GM18519 (cell line): ENCODE data around the gene TANC1.
"Not testable (repeated sequence)": the region's sequence is repeated elsewhere in the genome, so short reads cannot be mapped to it uniquely, and the experiment has no call there.

Experiments
- ATAC-seq: cut with Tn5 transposase; IDR thresholded peaks from one replicate; pipeline ENCODE4 v1.9.1; 2021; ENCODE audit warnings: mild to moderate bottlenecking, moderate library complexity; ENCODE audit not compliant: unreplicated experiment, low FRiP score

TANC1 gene

DNA sequence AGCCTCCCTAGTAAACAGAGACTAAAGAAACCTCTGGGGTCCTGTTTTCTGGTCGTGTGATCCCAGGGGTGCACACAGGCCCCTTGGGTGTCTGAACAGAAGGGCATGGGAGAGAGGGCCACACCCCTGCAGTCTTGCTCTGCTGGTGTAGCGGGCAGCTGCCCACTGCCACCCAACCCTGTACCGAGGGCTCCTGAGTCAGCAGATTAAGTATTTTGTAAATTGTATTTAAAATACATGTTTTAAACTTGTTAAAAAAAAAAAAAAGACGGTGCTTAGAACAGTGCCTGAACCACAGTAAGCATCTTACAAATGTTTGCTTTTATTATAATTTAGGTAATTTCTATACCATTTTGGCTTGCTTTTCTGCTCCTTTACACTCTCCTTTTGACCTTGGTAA is 113.7 kb downstream of the TANC1 start:
- no peak for ATAC-seq

DNA sequence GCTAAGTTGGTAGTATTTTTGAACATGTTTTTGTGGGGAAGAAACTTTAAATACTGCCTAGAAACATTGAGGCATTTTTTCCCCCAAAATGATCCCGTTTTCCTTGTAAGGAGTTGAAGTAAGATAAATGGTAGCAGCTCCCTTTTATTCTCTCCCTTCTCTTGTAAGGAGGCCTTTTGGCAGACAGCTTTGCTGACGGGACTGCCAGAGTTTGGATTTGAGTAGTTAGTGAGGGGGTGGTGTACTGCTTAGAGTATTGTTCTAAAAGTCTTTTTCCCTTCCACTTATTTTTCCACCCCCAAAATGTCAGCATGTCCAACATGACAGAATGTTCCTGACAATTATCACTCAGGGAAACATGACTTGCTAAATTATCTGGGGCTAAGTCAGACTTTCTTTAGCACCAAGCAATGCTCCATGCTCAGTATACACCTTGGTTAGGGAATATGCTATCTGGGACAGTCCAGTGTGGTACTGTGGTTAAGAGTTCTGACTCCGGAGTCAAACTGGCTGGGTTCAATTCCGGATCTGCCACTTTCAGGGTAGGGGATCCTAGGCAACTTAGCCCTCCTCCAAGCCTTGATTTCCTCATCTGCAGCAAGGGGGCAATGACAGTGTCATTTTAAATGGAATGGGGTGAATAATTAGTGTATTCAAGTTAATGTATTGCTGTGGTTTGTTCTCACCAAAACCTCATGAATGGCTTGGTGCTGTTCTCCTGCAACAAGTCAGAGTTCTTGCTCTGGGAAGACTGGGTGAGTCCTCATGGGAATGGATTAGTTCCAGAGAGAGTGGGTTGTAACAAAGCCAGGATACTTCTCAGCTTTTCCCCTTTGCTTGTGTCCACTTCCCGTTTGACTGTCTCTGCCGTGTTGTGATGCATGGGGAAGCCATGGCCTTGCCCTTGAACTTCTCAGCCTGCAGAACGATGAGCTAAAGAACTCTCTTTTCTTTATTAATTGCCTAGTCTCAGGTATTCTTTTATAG is 116.2 kb downstream of the TANC1 start:
- ATAC-seq, result no peak

DNA sequence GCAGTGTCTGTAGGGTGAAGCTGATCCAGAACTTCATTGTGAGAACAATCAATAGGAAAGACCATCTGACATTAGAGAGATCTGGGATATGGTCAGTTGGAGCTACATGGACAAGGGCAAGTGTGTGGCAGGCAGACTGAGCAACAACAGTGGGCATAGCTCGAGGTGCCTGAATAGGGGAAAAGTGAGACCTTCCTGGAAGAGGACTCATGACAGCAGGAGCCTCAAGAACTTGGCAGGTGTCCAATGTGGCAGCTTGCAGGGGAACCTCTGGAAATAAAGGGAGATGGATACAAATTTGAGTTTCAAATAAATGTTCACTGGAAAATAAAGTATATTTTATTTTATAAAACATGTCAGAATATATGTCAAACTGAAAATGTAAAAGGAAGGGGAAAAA is 117.9 kb downstream of the TANC1 start:
- no peak for ATAC-seq

DNA sequence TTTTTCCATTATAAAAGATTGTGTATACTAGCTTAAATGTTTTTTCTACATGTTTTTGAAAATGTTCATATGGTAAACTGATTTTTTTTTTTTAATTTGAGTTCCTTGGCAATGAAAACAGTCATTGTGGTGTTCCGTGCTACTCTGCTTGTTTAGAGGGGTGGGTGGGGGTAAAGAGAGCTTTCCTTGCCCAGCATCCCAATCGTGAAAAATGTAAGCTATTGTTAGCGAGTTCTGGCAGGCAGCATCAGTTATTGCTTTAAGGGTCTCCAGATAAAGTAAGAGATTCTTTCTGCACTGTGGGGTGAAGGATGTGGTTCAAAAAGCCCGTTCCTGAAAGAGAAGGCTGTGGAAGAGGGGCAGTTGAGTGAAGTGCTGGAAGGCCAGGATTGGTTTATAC is 118.4 kb downstream of the TANC1 start:
- ATAC-seq, result no peak

DNA sequence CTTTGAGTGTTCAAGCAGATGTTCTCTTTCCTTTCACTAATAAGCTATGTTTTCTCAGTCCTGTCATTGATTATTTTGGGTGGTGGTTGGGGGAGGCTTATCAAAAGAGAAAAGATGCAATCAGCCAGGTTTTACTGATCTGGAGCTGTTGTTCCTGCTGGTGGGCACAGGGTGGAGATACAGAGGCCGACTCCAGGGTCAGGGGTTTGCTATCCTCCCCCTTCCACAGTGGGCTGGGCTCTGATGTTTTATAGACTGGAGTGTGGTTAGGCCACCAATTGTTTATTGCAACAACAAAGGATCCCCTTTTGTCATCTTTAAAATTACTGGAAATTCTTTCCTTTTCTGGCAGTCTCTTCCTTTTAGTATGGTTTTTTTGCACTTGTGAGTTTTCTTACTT is 120.5 kb downstream of the TANC1 start:
- ATAC-seq, result no peak

DNA sequence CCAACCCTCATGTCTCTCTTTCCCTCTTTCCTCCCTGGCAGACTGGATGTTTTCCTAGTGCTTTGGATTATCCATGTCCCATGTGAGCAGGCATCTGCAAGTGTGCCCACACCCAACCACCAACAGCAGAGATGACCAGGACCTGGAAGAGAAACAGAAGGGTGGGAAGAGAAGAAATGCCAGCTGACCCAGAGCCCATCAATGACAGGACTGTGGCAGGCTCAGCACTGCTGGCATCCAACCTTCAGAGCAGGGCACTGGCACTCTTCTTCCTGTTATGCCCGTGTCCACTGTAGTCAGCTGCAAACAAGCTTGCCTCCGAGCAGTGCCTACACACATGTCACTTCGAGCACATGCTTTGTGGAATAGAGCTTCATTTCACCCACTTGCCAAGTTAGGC is 121.1 kb downstream of the TANC1 start:
- no peak for ATAC-seq

DNA sequence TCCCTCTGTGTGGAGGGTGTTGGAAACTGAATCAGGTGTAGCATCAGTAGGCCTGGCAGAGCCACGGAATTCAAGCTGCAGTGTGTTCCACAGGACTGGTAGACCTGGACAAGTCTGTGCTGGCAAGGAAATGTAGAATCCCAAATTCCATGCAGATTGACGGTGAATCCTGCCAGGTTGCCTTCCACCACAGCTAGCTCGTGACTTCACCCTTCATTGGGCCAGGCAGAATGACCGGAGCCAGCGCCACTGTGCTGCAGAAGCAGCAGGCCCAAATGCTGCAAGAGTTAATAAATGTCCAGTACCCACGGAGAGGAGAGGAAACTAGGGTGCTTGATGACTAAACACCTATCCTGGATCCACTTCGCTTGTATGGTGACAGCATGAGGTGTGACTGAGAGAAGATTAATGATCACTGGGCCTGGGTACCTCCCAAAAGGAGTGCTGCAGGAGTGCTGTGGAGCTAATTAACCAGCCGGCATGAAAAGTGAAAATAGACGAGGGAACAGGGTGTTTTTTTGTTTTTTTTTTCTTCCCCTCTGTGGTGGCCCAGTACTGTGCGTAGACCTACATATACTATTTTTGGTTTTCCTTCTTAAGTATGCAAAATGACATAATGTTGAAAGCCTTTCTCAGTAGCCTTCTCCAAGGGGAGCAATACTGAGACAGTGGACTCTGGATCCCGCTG is 122.2 kb downstream of the TANC1 start:
- peak; percentile 47 for ATAC-seq

DNA sequence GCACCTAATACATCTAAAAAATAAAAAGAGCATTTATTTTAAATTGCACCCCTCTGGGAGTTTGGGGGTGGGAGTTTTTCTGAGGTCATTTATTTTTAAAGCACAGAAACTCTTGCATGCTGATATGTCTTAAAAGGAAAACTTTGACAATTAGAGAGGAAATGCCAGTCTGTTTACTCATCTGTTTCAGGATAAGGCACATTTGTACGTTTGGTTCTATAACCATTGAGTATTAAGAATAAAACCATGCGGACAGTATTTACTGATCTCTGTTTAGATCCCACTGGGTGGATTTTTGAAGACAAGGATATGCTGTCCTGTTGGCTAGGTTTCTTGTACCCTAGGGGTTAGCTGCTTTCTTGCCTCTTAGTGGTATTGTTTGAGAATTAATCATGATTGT is 122.9 kb downstream of the TANC1 start:
- ATAC-seq, result no peak

DNA sequence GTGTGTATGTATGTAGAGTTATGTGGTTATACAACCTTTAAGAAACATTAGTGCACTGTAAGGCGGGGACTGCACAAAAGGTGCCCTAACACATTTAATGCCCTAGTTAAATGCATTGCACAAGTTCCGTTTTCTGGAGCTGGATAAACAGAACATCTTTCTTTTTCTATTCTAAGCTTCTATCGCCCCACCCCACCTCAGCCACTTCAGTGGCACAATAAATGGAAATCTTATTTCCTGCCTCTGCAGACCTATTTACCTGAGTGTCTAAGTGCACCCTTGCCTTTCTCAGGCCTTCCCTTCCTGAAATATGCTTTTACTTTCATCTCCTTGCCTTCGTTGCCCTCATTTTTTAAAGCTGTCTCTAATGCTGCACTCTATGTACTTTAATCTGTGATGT is 123.5 kb downstream of the TANC1 start:
- ATAC-seq, result no peak

DNA sequence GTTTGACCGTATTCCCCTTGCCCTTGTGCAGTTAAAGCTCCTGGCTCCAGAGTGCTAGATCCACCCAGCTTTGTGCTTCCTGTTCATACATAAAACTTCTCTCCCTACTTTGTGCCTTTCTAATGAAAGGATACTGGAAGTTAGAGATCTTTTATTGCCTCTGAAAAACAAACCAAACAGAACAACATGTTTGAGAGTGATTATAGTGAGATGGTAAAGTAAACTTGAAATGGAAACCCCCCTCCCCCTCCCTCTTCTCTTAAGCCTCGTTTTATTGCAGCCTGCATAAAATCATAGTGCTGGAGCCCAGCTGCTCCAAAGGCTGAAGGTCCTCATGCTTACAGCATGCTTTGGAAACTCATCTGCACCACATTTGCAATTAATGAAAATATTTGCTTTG is 125.1 kb downstream of the TANC1 start:
- no peak for ATAC-seq

DNA sequence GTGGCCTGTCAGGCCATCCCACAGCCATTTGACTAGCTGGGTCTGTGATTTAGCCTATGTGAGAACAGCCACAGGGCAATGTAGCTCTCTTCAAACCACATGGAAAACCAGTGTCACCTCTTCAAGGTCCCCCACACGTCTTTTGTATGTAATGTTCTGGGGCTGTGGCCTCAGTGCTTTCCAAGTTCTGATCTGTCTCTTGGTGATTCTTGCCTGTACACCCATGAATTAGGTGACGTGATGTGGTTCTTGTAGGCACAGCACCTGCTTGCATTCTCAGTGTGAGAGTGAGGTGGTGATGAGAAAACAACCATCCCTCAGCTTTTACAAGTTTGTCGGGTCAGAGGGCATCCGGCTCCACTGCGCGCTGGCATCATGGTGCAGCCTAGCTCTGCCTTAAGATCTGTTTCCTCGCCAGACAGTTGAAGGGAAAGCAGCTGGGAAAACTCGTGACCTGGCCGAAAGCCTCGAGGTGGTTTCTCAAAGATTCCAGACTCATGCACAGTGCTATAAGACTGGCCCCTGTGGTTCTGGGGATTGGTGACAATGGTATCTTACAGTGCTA is 125.8 kb downstream of the TANC1 start:
- no peak for ATAC-seq

DNA sequence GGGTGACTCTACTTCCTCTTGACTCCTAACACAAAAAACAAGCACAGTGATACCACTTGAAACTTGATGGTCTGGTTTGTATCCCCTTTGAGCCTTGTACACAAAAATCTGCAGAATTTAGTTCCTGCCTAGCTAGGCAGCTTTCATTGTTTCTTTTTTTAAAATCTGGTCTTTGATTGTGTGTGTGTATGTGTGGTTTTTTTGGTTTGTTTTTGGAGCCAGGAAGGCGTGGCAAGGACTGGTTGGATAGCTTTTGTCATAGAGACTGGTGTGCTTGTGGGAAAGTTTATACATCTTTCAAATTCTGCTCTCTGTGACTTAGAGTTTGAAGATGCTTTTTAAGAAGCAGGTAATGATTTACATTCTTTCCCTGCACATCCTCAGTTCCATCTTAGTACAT is 127.4 kb downstream of the TANC1 start:
- ATAC-seq, result no peak

DNA sequence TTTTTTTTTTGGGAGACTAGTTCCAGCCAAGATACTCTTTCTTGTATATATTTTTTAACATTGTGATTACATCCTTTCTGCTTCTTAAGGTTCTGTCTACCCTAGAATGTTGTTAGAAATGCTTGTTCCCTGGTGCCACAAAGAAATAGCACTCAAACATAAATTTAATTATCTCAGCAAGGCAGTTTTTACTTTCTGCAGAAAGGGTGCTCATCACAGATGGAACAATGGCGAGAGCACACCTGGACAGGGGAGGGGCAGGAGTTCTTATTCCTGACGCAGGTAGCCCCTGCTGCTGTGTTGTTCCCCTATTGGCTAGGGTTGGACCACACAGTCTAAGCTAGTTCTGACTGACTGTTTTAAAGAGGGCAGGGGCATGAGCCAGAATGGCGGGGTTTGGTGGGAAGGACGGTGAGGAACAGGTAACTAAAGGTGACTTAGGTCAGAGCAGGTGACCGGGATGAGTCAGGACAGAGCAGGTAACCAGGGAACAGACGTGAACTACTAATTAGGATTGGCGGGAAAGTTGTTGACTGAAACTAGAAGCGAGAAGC is 127.9 kb downstream of the TANC1 start:
- not testable (repeated sequence) for ATAC-seq

DNA sequence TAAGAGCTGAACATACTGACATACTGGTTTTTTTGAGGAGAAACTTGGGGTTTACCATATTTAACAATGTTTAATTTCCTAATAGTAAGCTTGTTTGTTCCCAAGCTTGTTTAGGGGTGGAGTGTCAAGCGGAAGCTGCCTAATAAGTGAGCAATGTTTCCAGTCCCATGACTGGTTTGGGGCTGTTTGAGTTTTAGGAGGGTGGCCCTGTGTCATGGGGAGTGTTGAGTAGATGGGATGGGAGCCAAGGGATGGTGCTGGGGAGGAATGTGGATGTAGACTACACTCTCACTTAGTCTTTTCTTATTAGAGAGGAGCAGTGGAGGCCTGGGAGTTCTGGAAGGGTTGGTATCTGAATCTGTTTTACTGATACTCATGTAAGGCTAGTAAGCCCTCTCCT is 128.5 kb downstream of the TANC1 start:
- no peak for ATAC-seq

DNA sequence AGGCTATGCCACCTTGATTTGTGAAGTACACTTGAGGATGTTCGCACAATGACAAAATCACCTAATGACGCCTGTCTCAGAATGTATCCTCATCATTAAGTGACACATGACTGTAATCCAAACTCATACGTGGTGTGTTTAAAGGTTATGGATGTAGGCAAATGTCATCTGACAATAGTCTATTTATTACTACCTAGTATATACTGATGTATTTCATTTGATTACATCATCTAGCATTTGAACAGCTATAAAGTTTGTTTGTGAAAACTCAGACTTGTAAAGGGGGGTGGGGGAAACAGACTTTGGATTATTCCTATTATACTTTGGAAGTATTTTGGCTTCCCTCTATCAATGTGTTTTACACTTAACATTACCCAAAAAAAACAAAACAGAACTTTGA is 129.9 kb downstream of the TANC1 start:
- no peak for ATAC-seq

DNA sequence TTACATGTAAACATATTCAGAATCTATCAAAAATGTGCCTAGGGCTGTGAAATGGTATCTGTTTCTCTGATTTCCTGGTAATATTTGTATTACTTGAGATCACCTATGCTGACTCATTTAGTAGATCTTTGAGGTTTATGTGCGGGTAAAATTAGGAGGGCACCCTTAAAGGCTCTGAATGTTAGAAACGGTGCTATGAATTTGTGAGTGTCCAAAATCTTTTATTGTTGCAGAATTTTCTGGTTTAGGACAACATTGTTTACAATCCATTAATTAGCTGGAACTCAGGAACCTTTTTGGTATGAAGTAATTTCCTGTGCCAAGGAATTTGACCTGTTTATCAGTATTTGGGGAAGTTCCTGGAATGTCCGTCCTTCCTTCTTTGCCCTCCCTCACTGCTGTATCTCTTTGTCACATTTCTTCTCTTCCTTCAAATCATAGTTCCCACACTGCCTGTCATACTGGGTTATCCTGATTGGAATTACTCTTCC is 130.5 kb downstream of the TANC1 start:
- no peak for ATAC-seq

DNA sequence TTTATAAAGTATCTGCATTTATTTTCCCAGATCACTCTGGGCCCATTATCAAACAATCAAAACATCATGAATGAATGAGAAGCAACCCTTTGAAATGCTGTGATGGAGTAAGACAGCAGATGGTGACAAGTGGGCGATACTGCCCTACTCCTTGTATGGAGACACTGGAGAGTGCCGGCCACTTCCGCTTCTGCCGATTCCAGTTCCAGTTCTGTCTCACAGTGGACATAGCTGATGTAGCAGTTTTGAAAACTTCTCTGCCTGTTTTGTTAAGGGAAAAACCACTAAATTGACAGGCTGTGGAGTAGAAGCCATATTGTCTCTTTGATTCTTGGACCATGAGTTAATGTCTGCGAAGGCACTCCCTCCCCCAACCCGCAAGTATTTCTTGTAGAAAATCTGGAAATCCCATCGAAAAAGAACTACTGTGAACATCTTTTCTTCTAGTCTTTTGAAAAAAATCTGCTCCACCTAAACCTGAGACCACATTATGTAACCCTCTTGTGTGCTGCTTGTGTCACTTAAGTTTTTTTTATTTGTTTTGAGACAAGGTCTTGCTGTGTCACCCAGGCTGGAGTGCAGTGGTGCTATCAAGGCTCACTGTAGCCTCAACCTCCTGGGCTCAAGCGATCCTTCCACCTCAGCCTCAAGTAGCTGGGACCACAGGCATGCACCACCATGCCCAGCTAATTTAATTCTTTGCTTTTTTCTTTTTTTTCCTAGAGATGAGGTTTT is 133.5 kb downstream of the TANC1 start:
- no peak for ATAC-seq

DNA sequence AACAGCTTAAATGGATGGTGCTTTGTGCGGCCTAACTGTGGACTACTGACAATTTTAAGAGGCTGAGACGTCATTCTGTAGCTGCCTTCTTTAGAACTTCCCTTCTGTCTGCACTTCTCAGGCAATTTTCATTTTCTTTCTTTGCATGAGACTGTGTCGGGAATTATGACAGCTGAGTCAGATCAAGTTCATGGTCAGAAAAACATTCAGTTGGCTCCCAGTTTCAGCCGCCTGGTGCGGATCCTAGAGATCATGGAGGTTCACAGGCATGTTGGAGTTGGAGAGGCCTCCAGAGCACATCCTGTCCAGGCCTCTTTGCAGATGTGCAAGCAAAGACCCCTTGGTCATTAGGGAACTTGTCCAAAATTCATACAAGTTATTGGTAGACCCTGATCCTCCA is 135.0 kb downstream of the TANC1 start:
- ATAC-seq, result no peak

DNA sequence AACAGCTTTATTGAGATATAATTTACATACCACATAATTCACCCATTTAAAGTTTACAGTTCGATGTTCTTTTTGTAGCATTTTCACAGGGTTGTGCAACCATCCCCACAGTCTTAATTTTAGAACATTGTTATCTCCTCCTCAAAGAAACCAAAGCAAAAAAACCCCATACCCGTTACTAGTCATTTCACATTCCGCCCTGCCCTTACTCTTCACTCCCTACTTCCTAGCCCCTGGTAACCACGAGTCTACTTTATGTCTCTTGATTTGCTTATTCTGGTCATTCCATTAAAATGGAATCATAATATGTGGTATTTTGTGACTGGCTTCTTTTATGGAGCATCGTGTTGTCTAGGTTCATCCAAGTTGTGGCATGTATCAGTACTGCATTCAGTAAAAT is 137.7 kb downstream of the TANC1 start:
- no peak for ATAC-seq

DNA sequence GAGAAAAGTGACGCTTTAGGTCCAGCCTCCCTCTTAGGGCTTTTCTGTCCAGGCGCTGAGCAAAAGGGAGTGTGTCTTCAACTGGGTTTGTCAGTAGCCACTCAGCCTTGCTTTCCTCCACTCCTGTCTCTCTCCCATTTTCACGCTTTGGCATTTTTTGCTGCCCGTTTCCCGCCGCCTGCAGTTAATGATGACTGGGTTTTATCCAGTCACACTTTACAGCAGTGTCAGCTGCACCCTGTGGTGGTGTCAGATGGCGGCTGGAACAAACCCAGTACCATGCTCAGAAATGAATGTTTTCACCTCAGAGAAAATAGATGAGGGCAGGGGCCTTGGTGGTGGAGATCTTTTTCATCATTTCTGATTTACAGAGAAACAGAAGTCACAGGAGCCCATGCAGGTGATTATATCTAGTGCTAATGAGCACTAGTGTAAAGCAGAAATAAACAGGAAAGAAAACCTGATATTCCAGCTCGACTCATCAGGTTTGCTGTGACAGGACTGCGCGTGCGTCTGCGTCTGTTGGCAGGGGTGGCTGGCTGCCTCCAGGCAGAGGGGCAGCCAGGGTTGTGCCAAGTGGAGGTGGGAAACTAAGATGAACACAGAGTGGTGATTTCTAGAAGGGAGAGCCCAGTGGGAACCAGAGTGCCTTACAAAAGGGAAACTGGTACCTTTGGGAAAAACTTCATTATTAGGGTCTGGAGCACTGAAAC is 139.9 kb downstream of the TANC1 start:
- no peak for ATAC-seq
